ENCODE measurements around the gene MC2R.
A peak's percentile ranks its signal among the peaks of the same experiment; 100 is the strongest.
"Not testable (repeated sequence)": the region's sequence is repeated elsewhere in the genome, so short reads cannot be mapped to it uniquely, and the experiment has no call there.

Gene MC2R

DNA sequence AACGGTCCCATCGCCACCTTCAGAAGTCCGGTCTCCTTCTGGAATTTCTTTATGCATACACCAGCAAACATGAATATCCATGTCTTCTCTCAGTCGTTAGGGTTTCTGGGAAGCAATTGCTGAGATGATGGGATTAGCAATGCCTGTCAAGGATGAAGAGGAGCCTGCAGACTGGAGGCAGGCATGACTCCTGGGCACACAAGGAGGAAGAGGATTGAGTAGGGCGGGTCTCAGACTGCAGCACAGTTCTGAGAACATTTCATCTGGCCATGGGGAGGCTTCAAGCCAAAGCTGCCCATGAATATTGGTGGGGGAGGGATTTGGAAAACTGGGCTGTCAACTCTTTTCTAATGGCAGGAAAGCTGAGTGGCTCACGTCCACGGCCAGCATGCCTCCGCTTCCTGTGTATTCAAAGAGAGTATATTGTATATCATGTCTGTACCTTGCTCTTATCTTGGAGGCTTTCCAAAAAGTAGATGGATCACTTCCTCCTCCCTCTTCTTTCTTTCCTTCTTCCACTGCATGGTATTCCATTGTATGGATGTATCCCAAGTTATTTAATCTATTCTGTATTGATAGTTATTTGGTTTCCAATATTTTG, 24.5 kb downstream of the MC2R start:
- DNase-seq = no peak

DNA sequence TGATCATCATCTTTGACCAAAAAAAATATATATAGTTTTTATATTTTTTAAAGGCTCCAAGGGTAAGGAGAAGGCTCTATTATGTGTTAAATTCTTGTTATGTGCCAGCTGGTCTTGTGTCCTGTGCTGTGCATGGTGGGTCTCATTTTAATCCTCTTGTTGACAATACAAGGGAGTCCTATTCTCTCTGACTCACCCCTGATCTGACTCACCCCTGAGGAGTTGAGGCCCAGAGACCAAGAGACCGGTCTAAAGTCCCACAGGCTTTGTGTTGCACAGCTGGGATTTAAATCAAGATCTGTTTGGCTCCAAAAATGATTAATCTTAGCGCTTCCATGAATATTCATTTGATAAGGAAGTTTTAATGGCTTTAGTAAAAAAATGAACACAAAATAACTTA, 25.7 kb downstream of the MC2R start:
- DNase-seq = no peak

- no peak for DNase-seq
Observed at GRCh38 chr18:13888191-13888716, 27.1 kb downstream of the MC2R start.

- no peak for DNase-seq
Observed at GRCh38 chr18:13885009-13885408, 30.3 kb downstream of the MC2R start.

GRCh38 chr18:13879937-13880336, 35.4 kb downstream of the MC2R start:
- no peak for DNase-seq

DNA sequence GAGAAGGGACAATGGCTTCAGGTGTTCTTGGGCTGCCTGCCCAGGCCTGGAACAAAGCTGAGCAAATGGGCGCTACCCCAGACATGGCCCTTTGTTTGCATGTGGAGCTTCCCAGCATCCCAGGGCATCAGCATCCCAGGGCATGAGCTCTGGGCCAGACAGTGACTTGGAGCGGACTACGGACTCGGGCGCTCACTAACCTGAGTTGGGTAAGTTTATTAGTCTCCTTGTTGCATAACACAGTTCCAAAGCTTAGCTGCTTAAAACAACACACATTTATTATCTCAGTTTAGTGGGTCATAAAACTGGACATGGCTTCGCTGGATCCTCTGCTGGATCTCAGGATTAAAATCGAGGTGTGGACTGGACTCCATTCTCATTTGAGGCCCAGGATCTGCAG, 35.8 kb downstream of the MC2R start:
- DNase-seq = no peak

DNA sequence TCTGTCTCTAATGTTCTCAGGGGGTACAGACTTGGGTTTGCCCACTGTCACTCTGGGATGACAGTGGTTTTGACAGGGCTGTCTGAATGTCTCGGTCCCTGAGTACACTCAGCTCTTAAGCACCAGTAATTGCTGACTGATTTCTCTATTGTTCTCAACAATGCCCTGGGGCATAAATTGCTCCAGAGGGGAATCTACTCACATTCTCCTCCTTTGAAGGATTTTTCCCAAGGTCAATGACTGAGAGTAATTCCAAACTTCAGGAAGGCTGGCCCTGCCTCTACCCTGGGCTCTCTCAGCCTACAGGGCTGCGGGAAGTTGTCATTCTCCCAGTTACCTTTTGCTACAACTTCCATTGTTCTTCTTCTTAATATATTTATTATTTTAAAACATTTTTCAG, 36.5 kb downstream of the MC2R start:
- DNase-seq = no peak

DNA sequence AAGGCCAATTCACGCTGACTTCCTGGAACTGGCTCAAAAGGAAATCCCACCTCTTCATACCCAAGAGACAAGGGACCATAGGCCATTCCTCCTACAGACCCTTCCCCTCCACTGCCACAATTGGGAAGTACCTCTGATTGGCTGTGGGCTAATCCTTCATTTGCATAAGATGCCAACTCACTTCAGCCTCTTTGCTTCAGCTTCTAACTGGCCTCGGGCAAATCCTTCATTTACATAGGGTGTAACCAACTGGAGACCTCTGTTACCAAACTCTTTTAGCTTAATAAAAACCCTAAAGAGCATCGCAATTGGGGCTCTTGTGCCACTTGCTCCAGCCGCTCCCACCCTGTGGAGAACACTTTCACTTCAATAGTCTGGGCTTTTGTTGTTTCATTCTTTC, 38.2 kb downstream of the MC2R start:
- DNase-seq = no peak

DNA sequence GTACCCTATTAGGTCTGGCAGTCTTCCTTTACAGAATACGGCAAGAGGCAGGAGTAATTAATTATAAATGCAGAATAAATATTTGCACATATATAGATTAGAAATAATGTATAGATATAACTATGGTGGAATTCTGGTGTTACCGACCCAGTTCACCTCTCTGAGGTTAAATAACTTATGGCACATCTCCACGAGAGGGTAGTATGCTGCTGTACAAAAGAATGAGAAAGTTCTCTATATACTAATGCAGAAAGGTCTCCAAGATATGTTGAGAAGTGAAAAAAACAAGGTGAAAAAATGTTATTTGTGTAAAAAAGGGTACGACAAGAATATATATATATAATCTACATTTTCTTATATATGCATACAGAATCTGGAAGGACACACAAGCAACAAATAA, 40.8 kb downstream of the MC2R start:
- DNase-seq = no peak

- DNase-seq = no peak
Observed at GRCh38 chr18:13872932-13873331, 42.4 kb downstream of the MC2R start.

DNA sequence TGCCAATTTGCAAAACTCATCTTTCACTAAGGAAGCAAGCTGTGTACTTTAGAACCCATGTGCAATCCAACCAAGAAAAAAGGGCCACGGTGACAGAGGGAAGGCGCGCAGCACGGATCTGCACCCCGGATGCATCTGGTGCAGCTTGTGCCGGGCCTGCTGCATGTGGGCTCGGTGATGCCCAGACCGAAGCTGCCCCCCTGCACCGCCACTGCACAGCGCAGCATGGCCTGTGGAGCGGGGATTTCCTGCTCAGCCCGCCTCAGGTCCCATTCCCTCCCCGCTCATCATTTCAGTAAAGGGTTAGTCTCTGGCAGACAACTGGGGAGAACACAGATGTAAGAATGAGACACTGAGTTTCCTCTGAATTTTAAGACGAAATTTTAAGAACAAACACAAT, 43.0 kb downstream of the MC2R start:
- no peak for DNase-seq

DNA sequence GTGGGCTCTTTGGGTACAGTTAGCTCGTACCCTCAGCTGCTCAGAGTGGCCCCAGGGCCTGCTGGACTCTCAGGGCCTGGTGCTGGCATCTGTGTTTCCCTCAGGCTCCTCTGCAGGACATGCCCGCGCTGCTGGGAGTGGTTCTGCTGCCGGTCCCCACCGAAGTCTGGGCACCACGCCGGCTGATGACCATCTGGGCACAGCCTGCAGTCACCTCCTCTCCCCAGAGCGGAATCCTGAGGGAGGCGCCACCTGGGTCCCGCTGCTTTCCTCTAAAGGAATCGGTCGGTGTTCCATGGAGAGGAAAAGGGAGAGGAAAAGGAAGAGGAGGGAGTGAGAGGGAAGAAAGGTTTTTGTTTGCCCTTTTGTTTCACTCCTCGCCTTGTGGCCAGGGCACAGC, 43.6 kb downstream of the MC2R start:
- no peak for DNase-seq

DNA sequence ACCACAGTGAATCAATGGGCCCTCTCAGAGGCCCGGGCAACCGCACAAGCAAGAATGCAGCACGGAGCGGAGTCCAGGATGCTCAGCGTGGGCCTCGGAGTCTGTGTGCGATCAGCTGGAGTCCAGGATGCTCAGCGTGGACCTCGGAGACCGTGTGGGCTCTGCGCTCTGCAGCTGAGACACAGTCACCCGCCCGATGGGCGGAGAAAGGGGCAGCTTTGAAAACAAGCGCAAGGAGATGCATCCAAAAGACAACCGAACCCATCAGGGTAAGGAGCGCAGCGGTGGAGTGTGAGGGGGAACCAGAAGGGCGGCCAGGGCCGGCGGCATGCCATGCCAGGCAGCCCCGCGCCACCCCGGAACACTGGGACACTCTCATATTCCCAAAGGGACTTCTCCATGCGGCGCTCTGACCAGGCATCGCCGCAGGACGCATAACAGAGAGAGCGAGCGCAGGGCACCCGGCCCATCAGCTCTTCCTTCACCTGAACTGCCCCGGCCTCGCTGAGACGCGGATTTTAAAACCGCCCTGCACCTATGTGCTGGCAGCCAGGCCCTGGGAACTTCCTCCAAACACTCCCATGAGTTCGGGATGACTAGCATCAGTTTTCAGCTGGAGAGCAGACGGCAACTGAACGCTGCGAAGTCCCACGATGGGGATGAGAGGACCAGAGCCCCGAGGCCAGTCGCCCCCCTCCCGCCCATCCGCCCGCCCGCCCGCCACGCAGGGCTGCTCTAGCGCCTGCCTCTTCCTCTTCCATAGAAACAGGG, 46.6 kb downstream of the MC2R start:
- DNase-seq = no peak

DNA sequence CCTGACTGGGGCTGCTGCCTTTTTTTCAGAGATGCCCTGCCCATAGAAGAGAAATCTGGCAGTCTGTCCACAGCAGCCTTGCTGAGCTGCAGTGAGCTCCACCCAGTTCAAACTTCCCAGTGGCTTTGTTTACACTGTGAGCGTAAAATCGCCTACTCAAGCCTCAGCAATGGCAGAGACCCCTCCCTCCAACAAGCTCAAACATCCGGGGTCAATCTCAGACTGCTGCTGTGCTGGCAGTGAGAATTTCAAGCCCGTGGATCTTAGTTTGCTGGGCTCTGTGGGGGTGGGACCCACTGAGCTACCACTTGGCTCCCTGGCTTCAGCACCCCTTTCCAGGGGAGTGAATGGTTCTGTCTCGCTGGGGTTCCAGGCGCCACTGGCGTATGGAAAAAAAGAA, 52.4 kb downstream of the MC2R start:
- not testable (repeated sequence) for DNase-seq

GRCh38 chr18:13849791-13850190, 65.5 kb downstream of the MC2R start:
- no peak for DNase-seq

- DNase-seq = peak; percentile 36 to 46
Observed at GRCh38 chr18:13836559-13836958, 78.8 kb downstream of the MC2R start.

- DNase-seq = no peak
Observed at GRCh38 chr18:13835202-13835601, 80.1 kb downstream of the MC2R start.

DNA sequence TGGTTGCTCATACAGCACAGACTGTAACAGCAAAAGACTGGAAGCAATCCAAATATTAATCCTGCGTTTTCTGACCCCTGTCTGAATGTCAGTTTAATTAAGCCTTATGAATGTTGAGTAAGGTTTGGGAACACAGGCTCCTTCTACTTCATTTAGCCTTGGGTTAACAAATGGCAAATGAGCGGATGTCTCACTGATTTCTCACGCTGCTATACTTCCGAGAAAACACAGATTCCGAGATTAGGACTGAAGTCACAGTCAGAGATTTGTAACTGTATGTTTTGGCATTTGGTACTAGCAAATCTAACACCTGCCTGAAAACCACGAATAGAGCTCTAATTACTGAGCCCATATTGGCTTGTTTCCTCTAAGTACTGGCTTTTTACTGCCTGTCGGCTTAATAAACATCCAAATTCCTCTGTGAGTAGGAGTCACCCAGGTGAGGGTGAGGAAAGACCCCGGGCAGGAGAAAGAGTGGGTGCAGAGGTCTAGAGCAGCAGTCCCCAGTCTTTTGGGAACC, 80.8 kb downstream of the MC2R start:
- DNase-seq = no peak
